HL-60 (cell line): Measurements from ENCODE around the gene SLIRP.

Source experiments
- POLR2AphosphoS5 ChIP-seq: IDR thresholded peaks from 2 replicates; pipeline ENCODE4 v1.6.1; 2012; ENCODE audit warnings: low read depth
- TF ChIP-seq, protein P1 (sequence below): IDR thresholded peaks from one replicate; pipeline ENCODE4 v1.5.1; 2011; ENCODE audit warnings: low read length, control low read depth, inconsistent platforms; ENCODE audit not compliant: insufficient read depth

DNA sequence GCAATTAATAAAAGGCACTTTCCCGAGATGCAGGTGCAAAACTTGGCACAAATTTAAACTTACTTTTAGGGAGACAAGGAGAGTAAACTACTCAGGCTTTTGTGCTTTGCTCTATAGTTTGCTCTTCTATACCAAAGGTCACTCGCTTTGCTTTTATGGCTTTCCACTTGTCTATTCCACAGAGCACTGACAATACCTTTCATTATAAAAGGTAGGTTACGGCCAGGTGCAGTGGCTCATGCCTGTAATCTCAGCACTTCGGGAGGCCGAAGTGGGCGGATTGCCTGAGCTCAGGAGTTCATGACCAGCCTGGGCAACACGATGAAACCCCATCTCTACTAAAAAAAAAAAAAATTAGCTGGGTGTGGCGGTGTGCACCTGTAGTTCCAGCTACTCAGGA, 33.0 kb upstream of the SLIRP start:
- TF ChIP-seq POLR2AphosphoS5: no peak
- TF ChIP-seq, protein P1, sequence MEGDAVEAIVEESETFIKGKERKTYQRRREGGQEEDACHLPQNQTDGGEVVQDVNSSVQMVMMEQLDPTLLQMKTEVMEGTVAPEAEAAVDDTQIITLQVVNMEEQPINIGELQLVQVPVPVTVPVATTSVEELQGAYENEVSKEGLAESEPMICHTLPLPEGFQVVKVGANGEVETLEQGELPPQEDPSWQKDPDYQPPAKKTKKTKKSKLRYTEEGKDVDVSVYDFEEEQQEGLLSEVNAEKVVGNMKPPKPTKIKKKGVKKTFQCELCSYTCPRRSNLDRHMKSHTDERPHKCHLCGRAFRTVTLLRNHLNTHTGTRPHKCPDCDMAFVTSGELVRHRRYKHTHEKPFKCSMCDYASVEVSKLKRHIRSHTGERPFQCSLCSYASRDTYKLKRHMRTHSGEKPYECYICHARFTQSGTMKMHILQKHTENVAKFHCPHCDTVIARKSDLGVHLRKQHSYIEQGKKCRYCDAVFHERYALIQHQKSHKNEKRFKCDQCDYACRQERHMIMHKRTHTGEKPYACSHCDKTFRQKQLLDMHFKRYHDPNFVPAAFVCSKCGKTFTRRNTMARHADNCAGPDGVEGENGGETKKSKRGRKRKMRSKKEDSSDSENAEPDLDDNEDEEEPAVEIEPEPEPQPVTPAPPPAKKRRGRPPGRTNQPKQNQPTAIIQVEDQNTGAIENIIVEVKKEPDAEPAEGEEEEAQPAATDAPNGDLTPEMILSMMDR: no peak
